Measurements from ENCODE around the gene SPA17. TPM values are rescaled to one million over a fixed set of nuclear protein-coding genes. Genes with fewer than 3 reads are reported as not detected.

The SPA17 gene
- total and polyA plus RNA-seq, 9 of the 15 experiments (the other 6 are each of a cell fraction or from before 2014, with no cell fraction given): 6.0 to 19.5 (median 12.6) TPM

DNA sequence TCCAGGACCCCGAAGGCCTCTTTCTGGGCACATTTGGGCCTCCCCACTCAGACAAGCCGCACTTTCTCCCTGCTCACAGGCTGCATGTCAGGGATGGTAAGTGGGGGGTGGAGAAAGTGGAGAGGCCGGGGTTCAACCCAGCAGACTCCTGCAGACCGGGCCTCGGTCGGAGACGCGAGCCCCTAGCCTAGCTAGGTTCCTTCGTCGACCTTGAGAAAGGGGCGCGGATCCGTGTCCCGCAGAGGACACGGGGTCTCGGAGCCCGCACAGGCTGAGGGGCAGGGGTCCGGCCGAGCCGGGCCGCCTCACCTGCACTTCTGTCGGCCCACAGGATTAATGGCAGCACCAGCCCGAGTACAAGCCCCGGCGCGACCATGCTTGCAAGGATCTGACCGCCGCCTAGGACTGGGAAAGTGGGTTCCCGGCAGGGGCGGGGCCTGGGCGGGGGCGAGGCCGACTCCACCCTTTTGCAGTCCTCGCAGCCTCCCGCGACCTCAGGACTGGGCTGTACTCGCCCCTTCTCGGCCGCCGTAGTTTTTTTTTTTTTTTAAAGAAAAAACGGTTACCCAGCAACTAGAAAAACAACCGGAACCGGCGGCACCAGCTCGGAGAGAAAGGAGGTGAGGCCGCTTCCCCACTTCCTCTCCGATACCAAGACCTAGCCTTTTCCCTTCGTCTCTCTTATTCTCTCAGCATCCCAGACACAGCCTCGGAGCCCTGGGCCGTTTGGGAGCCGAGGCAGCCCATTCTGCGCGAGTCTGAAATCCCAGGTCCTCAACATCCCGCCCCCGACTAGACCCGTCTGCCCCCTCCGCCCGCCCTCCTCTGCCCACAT lies at the start of gene SPA17, which contains the start of gene SIAE (continued):
- TF ChIP-seq, protein P1, sequence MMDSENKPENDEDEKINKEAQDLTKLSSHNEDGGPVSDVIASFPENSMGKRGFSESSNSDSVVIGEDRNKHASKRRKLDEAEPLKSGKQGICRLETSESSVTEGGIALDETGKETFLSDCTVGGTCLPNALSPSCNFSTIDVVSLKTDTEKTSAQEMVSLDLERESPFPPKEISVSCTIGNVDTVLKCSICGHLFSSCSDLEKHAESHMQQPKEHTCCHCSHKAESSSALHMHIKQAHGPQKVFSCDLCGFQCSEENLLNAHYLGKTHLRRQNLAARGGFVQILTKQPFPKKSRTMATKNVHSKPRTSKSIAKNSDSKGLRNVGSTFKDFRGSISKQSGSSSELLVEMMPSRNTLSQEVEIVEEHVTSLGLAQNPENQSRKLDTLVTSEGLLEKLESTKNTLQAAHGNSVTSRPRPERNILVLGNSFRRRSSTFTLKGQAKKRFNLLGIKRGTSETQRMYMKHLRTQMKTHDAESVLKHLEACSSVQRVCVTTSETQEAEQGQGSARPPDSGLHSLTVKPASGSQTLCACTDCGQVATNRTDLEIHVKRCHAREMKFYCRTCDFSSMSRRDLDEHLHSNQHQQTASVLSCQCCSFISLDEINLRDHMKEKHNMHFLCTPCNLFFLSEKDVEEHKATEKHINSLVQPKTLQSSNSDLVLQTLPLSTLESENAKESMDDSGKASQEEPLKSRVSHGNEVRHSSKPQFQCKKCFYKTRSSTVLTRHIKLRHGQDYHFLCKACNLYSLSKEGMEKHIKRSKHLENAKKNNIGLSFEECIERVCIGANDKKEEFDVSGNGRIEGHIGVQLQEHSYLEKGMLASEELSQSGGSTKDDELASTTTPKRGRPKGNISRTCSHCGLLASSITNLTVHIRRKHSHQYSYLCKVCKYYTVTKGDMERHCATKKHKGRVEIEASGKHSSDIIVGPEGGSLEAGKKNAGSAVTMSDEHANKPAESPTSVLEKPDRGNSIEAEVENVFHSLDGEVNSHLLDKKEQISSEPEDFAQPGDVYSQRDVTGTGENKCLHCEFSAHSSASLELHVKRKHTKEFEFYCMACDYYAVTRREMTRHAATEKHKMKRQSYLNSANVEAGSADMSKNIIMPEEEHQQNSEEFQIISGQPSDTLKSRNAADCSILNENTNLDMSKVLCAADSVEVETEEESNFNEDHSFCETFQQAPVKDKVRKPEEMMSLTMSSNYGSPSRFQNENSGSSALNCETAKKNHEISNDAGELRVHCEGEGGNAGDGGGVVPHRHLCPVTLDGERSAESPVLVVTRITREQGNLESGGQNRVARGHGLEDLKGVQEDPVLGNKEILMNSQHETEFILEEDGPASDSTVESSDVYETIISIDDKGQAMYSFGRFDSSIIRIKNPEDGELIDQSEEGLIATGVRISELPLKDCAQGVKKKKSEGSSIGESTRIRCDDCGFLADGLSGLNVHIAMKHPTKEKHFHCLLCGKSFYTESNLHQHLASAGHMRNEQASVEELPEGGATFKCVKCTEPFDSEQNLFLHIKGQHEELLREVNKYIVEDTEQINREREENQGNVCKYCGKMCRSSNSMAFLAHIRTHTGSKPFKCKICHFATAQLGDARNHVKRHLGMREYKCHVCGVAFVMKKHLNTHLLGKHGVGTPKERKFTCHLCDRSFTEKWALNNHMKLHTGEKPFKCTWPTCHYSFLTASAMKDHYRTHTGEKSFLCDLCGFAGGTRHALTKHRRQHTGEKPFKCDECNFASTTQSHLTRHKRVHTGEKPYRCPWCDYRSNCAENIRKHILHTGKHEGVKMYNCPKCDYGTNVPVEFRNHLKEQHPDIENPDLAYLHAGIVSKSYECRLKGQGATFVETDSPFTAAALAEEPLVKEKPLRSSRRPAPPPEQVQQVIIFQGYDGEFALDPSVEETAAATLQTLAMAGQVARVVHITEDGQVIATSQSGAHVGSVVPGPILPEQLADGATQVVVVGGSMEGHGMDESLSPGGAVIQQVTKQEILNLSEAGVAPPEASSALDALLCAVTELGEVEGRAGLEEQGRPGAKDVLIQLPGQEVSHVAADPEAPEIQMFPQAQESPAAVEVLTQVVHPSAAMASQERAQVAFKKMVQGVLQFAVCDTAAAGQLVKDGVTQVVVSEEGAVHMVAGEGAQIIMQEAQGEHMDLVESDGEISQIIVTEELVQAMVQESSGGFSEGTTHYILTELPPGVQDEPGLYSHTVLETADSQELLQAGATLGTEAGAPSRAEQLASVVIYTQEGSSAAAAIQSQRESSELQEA (IDR thresholded peaks at IDR 0.05; ENCODE audit: low read depth): peak; percentile 95
- peak; percentile 43 for TF ChIP-seq TAF9B (IDR thresholded peaks at IDR 0.05; ENCODE audit: partially characterized antibody)
- peak; percentile 100 for TF ChIP-seq ZNF384 (IDR thresholded peaks at IDR 0.05; ENCODE audit: low read depth, low read length)
- TF ChIP-seq XRCC5 (IDR thresholded peaks at IDR 0.05; ENCODE audit: low read depth, low read length): 0 out of 2 replicates have a peak, but pooled peaks have one; percentile 27
- TF ChIP-seq, protein P2, sequence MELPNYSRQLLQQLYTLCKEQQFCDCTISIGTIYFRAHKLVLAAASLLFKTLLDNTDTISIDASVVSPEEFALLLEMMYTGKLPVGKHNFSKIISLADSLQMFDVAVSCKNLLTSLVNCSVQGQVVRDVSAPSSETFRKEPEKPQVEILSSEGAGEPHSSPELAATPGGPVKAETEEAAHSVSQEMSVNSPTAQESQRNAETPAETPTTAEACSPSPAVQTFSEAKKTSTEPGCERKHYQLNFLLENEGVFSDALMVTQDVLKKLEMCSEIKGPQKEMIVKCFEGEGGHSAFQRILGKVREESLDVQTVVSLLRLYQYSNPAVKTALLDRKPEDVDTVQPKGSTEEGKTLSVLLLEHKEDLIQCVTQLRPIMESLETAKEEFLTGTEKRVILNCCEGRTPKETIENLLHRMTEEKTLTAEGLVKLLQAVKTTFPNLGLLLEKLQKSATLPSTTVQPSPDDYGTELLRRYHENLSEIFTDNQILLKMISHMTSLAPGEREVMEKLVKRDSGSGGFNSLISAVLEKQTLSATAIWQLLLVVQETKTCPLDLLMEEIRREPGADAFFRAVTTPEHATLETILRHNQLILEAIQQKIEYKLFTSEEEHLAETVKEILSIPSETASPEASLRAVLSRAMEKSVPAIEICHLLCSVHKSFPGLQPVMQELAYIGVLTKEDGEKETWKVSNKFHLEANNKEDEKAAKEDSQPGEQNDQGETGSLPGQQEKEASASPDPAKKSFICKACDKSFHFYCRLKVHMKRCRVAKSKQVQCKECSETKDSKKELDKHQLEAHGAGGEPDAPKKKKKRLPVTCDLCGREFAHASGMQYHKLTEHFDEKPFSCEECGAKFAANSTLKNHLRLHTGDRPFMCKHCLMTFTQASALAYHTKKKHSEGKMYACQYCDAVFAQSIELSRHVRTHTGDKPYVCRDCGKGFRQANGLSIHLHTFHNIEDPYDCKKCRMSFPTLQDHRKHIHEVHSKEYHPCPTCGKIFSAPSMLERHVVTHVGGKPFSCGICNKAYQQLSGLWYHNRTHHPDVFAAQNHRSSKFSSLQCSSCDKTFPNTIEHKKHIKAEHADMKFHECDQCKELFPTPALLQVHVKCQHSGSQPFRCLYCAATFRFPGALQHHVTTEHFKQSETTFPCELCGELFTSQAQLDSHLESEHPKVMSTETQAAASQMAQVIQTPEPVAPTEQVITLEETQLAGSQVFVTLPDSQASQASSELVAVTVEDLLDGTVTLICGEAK (IDR thresholded peaks at IDR 0.05): peak; percentile 66; the same call in 1 of the 2 replicates
- TF ChIP-seq, protein P2 (CRISPR knock-in tag; IDR thresholded peaks at IDR 0.05): no peak

Data from K562 (cell line).